Measurements from ENCODE around the gene PGBD2. TPM values are rescaled to one million over a fixed set of nuclear protein-coding genes. Genes with fewer than 3 reads are reported as not detected.

PGBD2 gene
- total RNA-seq, 4 donors from 2014 or later, result 5.2 to 12.4 (median 9.7) TPM

DNA sequence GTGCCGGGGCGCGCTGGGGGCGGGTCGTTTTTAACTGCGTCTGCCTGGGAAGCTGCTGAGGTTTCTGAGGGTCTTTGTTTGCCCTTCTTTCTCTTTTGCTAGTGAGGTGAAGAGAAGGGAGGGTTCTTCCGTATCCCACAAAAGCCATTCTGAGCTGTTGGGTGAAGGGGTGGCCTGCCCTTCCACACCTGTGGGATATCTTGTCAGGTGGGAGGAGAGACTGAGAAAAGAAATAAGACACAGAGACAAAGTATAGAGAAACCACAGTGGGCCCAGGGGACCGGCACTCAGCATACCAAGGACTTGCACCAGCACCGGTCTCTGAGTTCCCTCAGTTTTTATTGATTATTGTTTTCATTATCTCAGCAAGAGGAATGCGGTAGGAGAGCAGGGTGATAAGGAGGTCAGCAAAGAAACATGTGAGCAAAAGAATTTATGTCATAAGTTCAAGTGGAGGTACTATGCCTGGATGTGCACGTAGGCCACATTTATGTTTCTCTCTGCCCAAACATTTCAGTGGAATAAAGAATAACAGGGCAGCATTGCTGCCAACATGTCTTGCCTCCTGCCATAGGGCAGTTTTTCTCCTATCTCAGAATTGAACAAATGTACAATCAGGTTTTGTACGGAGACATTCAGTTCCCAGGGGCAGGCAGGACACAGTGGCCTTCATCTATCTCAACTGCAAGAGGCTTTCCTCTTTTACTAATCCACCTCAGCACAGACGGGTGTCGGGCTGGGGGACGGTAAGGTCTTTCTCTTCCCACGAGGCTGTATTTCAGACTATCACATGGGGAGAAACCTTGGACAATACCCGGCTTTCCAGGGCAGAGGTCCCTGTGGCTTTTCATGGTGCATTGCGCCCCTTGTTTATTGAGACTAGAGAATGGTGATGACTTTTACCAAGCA lies 972 bp downstream of the PGBD2 start:
- Histone ChIP-seq H3K9me3 (no peaks in the 10 kb centered on the region), H3K27ac (peak overlapping the region; percentile 93 to 99 (median 96)), H3K4me1 (peaks cover 0 to 14% (median 12%) of the 10 kb centered on the region in 4 donors), H3K27me3 (no peaks in the 10 kb centered on the region), H3K36me3 (no peaks in the 10 kb centered on the region), H3K4me3 (peak overlapping the region; percentile 46 to 74 (median 58))
- TF ChIP-seq EP300 (IDR thresholded peaks at IDR 0.05; ENCODE audit: low read depth), result no peak
- TF ChIP-seq POLR2A (IDR thresholded peaks at IDR 0.05), result no peak
- TF ChIP-seq POLR2AphosphoS5 (IDR thresholded peaks at IDR 0.05), result no peak
- TF ChIP-seq CTCF (IDR thresholded peaks at IDR 0.05), result no peak
- in situ Hi-C loops (cut with MboI; ENCODE audit: low pct_ligation_motif_present in 1 of 4, low pct_unique_long_range_greater_than_20kb in 1 of 4, low sequenced_read_pairs in 3 of 4), result no loop called here
- intact Hi-C loops (cut with DNase I; ENCODE audit: low total_unique reads), result no loop called here
- WGBS, 2 donors (ENCODE audit: low coverage in 1 of 2), result 6 to 23% methylated on average over 6 to 18 of the region's 18 CpGs
- DNase-seq, result no peak

- DNase-seq, result no peak
- H3K4me3 ChIP-seq, result no peak overlapping the region
- no peaks in the 10 kb centered on the region for H3K27me3 ChIP-seq
- in situ Hi-C loops (cut with MboI; ENCODE audit: low pct_ligation_motif_present in 1 of 4, low pct_unique_long_range_greater_than_20kb in 1 of 4, low sequenced_read_pairs in 3 of 4) (no loop called here), intact Hi-C loops (cut with DNase I; ENCODE audit: low total_unique reads) (no loop called here)
- no peak overlapping the region for H3K27ac ChIP-seq
- no peaks in the 10 kb centered on the region for H3K9me3 ChIP-seq
- H3K36me3 ChIP-seq, result peaks cover 0 to 15% (median 7%) of the 10 kb centered on the region in 4 donors
- peaks cover 0 to 11% (median 7%) of the 10 kb centered on the region in 4 donors for H3K4me1 ChIP-seq
- 87 to 94% methylated on average over 6 of the region's 6 CpGs for WGBS, 2 donors (ENCODE audit: low coverage in 1 of 2)
- TF ChIP-seq POLR2AphosphoS5 (IDR thresholded peaks at IDR 0.05) (no peak), EP300 (IDR thresholded peaks at IDR 0.05; ENCODE audit: low read depth) (no peak), POLR2A (IDR thresholded peaks at IDR 0.05) (no peak), CTCF (IDR thresholded peaks at IDR 0.05) (no peak)
Observed at GRCh38 chr1:248910761-248911160, 4.7 kb downstream of the PGBD2 start.

- Histone ChIP-seq H3K27ac (no peak overlapping the region), H3K4me3 (no peak overlapping the region), H3K27me3 (no peaks in the 10 kb centered on the region), H3K4me1 (no peaks in the 10 kb centered on the region), H3K9me3 (no peaks in the 10 kb centered on the region), H3K36me3 (peaks cover 0 to 43% (median 18%) of the 10 kb centered on the region in 4 donors)
- in situ Hi-C loops (cut with MboI; ENCODE audit: low pct_ligation_motif_present in 1 of 4, low pct_unique_long_range_greater_than_20kb in 1 of 4, low sequenced_read_pairs in 3 of 4), result no loop called here
- TF ChIP-seq POLR2A (IDR thresholded peaks at IDR 0.05), result no peak
- no peak for TF ChIP-seq EP300 (IDR thresholded peaks at IDR 0.05; ENCODE audit: low read depth)
- TF ChIP-seq CTCF (IDR thresholded peaks at IDR 0.05), result no peak
- TF ChIP-seq POLR2AphosphoS5 (IDR thresholded peaks at IDR 0.05), result no peak
- intact Hi-C loops (cut with DNase I; ENCODE audit: low total_unique reads), result no loop called here
- DNase-seq, result no peak
- 17 to 64% methylated on average over 1 to 2 of the region's 2 CpGs for WGBS, 2 donors (ENCODE audit: low coverage in 1 of 2)
Observed at GRCh38 chr1:248913933-248914332, 7.9 kb downstream of the PGBD2 start.

DNA sequence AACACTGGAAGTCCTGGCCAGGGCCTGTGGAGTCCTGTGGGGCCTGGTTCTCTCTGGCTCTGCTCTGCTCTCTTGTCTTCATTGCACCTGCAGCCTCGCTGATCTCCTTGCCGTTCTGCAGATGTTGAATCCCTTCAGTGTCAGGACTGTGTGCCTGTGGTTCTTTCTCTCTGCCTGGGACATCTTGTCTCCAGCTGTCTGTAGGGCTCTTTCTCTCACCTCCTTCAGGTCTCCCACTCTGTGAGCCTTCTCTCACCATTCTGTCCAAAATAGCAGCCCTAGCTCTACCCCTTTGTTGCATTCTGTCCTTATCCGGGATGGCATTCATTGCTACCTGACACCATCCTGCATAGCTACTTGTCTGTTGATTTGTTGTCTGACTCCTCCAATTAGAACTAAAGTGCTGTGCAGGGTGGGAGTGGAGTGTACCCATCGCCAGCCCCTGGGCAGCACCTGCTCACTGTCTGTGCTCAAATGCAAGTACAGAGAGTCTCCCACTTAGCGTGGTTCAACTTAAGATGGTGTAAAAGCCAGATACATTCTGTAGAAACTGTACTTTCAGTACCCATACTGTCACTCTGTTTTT lies 8.9 kb downstream of the PGBD2 start:
- H3K4me3 ChIP-seq, result no peak overlapping the region
- no peaks in the 10 kb centered on the region for H3K27me3 ChIP-seq
- 91 to 100% methylated on average over 2 to 5 of the region's 5 CpGs for WGBS, 2 donors (ENCODE audit: low coverage in 1 of 2)
- no peaks in the 10 kb centered on the region for H3K9me3 ChIP-seq
- no peak for DNase-seq
- TF ChIP-seq EP300 (IDR thresholded peaks at IDR 0.05; ENCODE audit: low read depth) (no peak), POLR2AphosphoS5 (IDR thresholded peaks at IDR 0.05) (no peak), POLR2A (IDR thresholded peaks at IDR 0.05) (no peak), CTCF (IDR thresholded peaks at IDR 0.05) (no peak)
- H3K4me1 ChIP-seq, result no peaks in the 10 kb centered on the region
- peaks cover 0 to 43% (median 19%) of the 10 kb centered on the region in 4 donors for H3K36me3 ChIP-seq
- in situ Hi-C loops (cut with MboI; ENCODE audit: low pct_ligation_motif_present in 1 of 4, low pct_unique_long_range_greater_than_20kb in 1 of 4, low sequenced_read_pairs in 3 of 4), result no loop called here
- H3K27ac ChIP-seq, result no peak overlapping the region
- intact Hi-C loops (cut with DNase I; ENCODE audit: low total_unique reads), result no loop called here
